ENCODE data around the gene WASF1.
"Not testable (repeated sequence)": the region's sequence is repeated elsewhere in the genome, so short reads cannot be mapped to it uniquely, and the experiment has no call there.

The WASF1 gene

GRCh38 chr6:110137924-110138887, 41.3 kb downstream of the WASF1 start:
- no peak overlapping the region for H3K4me3 ChIP-seq (ENCODE audit: low read depth, low read length)

GRCh38 chr6:110130362-110130761, 49.1 kb downstream of the WASF1 start:
- H3K4me3 ChIP-seq (ENCODE audit: low read depth, low read length): no peak overlapping the region
- no peak for TF ChIP-seq CTCF (IDR thresholded peaks at IDR 0.05; ENCODE audit: low read depth, low read length, missing control alignments)
- no peak for DNase-seq (ENCODE audit: low read depth)

More at GRCh38 chr6:110137924-110138887, 41.3 kb downstream of the WASF1 start:
- no peak for DNase-seq (ENCODE audit: low read depth)
- no peak for TF ChIP-seq CTCF (IDR thresholded peaks at IDR 0.05; ENCODE audit: low read depth, low read length, missing control alignments)

- H3K4me3 ChIP-seq (ENCODE audit: low read depth, low read length): no peak overlapping the region
- DNase-seq (ENCODE audit: low read depth): no peak
- no peak for TF ChIP-seq CTCF (IDR thresholded peaks at IDR 0.05; ENCODE audit: low read depth, low read length, missing control alignments)
Observed at GRCh38 chr6:110128418-110128817, 51.1 kb downstream of the WASF1 start.

GRCh38 chr6:110125361-110125760, 54.1 kb downstream of the WASF1 start:
- TF ChIP-seq CTCF (IDR thresholded peaks at IDR 0.05; ENCODE audit: low read depth, low read length, missing control alignments): no peak
- no peak for DNase-seq (ENCODE audit: low read depth)
- H3K4me3 ChIP-seq (ENCODE audit: low read depth, low read length): no peak overlapping the region

GRCh38 chr6:110121655-110122054, 57.8 kb downstream of the WASF1 start:
- DNase-seq (ENCODE audit: low read depth); H3K4me3 ChIP-seq (ENCODE audit: low read depth, low read length): not testable (repeated sequence)

GRCh38 chr6:110116258-110116657, 63.2 kb downstream of the WASF1 start:
- no peak for TF ChIP-seq CTCF (IDR thresholded peaks at IDR 0.05; ENCODE audit: low read depth, low read length, missing control alignments)

GRCh38 chr6:110114004-110114403, 65.5 kb downstream of the WASF1 start:
- TF ChIP-seq CTCF (IDR thresholded peaks at IDR 0.05; ENCODE audit: low read depth, low read length, missing control alignments): no peak
- no peak for DNase-seq (ENCODE audit: low read depth)
- H3K4me3 ChIP-seq (ENCODE audit: low read depth, low read length): no peak overlapping the region

More at GRCh38 chr6:110116258-110116657, 63.2 kb downstream of the WASF1 start:
- no peak overlapping the region for H3K4me3 ChIP-seq (ENCODE audit: low read depth, low read length)
- DNase-seq (ENCODE audit: low read depth): no peak
